Upper lobe of left lung (tissue), 4 donors: ENCODE data around the gene SLCO4A1.

Experiments used
- EP300 ChIP-seq, 4 donors: sonication (generic); formaldehyde crosslinking; IDR thresholded peaks; one replicate each; pipeline ENCODE4 v1.5.1; 2017; ENCODE audit warnings: antibody characterized with exemption in 4 of 4, control low read depth in 2 of 4
- POLR2A ChIP-seq, 4 donors: fragments of 450-650 bp; IDR thresholded peaks; one replicate each; pipeline ENCODE4 v1.5.1; 2016 to 2017; ENCODE audit warnings: antibody characterized with exemption in 4 of 4, mild to moderate bottlenecking in 2 of 4
- POLR2AphosphoS5 ChIP-seq, 2 donors: sonication (generic); formaldehyde crosslinking; IDR thresholded peaks; one replicate each; pipeline ENCODE4 v1.5.1; 2017; ENCODE audit warnings: antibody characterized with exemption in 2 of 2
- TF ChIP-seq, protein P1 (sequence below), 6 experiments: fragments of 450-650 bp in 4 of 6; fragments of 200-600 bp in 2 of 6; sonication (generic) in 2 of 6; IDR thresholded peaks; one replicate each; pipeline ENCODE4 v1.5.1; 2016 to 2019; ENCODE audit warnings: antibody characterized with exemption in 6 of 6

DNA sequence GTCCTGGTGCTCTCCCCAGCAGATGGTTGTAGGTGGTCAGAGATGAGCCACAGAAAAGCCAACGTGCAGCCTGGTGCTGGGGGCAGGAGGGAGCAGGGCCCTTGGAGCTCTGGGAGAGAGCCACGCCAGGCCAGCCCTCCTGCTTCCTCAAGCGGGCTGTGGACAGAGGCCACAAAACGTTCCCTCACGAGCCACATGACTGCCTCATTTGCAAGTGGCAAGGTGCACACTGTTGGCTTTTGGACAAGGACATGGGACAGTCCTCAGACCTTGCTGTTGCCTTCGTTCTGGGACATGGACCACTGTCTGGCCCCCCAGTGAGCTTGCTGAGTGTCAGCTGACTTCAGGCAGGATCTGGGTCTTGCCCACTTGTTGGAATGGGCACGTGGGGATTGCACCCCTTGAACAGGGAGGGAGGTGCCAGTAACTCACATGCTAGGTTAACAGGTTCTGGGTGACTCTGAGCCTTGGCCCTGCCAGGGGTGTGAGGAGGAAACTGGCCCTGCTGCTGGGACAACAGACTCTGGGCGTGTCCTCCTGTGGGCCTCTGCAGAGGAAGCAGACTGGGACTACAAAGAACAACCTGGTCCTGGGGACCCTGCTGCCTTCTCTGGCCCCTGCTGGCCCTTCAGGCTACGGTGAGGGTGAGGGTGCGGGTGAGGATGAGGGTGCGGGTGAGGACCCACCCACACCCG is 2.6 kb downstream of the SLCO4A1 start:
- TF ChIP-seq POLR2AphosphoS5 (IDR thresholded peaks at IDR 0.05) (peak; percentile 38 to 49), EP300 (IDR thresholded peaks at IDR 0.05) (peak in 1 of 4 donors; percentile 7), POLR2A (IDR thresholded peaks at IDR 0.05) (no peak)
- TF ChIP-seq, protein P1, sequence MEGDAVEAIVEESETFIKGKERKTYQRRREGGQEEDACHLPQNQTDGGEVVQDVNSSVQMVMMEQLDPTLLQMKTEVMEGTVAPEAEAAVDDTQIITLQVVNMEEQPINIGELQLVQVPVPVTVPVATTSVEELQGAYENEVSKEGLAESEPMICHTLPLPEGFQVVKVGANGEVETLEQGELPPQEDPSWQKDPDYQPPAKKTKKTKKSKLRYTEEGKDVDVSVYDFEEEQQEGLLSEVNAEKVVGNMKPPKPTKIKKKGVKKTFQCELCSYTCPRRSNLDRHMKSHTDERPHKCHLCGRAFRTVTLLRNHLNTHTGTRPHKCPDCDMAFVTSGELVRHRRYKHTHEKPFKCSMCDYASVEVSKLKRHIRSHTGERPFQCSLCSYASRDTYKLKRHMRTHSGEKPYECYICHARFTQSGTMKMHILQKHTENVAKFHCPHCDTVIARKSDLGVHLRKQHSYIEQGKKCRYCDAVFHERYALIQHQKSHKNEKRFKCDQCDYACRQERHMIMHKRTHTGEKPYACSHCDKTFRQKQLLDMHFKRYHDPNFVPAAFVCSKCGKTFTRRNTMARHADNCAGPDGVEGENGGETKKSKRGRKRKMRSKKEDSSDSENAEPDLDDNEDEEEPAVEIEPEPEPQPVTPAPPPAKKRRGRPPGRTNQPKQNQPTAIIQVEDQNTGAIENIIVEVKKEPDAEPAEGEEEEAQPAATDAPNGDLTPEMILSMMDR (IDR thresholded peaks at IDR 0.05), result no peak
